Hepatocyte (in vitro differentiated cells): ENCODE measurements around the gene ZNF423. TPM values are rescaled to one million over a fixed set of nuclear protein-coding genes. Genes with fewer than 3 reads are reported as not detected.

Experiments
- DNase-seq: peaks from one replicate; pipeline ENCODE4 v3.0.0-alpha.2; 2016; ENCODE audit warnings: low spot score
- H2AFZ ChIP-seq: fragments of 200-600 bp; sonication (generic); 2 replicates; pipeline ENCODE4 v1.6.0; 2016; ENCODE audit warnings: antibody characterized with exemption, mild to moderate bottlenecking
- H3K27ac ChIP-seq: fragments of 200-600 bp; sonication (generic); 2 replicates; pipeline ENCODE4 v1.5.1; 2016; ENCODE audit warnings: mild to moderate bottlenecking
- H3K27me3 ChIP-seq: fragments of 200-600 bp; sonication (generic); 2 replicates; pipeline ENCODE4 v1.6.1; 2016
- H3K36me3 ChIP-seq: fragments of 200-600 bp; sonication (generic); replicated peaks from 2 replicates; pipeline ENCODE4 v1.5.1; 2016; ENCODE audit warnings: low read depth; ENCODE audit not compliant: insufficient read depth
- H3K4me1 ChIP-seq: fragments of 200-600 bp; sonication (generic); 2 replicates; pipeline ENCODE4 v1.5.1; 2016; ENCODE audit warnings: mild to moderate bottlenecking, moderate library complexity; ENCODE audit not compliant: insufficient read depth
- H3K4me2 ChIP-seq: fragments of 200-600 bp; sonication (generic); 2 replicates; pipeline ENCODE4 v1.6.0; 2016
- H3K4me3 ChIP-seq: fragments of 200-600 bp; sonication (generic); 2 replicates; pipeline ENCODE4 v1.5.1; 2016; ENCODE audit warnings: mild to moderate bottlenecking
- H3K79me2 ChIP-seq: fragments of 200-600 bp; sonication (generic); 2 replicates; pipeline ENCODE4 v1.6.0; 2017; ENCODE audit warnings: mild to moderate bottlenecking
- H3K9me2 ChIP-seq: fragments of 200-600 bp; sonication (generic); replicated peaks from 2 replicates; pipeline ENCODE4 v1.6.0; 2017; ENCODE audit warnings: mild to moderate bottlenecking; ENCODE audit not compliant: insufficient read depth
- H3K9me3 ChIP-seq: fragments of 200-600 bp; sonication (generic); 2 replicates; pipeline ENCODE4 v1.5.1; 2016; ENCODE audit warnings: low read depth, mild to moderate bottlenecking
- H4K20me1 ChIP-seq: fragments of 200-600 bp; sonication (generic); 2 replicates; pipeline ENCODE4 v1.6.0; 2016; ENCODE audit warnings: mild to moderate bottlenecking; ENCODE audit not compliant: insufficient read depth, poor library complexity, severe bottlenecking
- CTCF ChIP-seq: fragments of 200-600 bp; sonication (generic); IDR thresholded peaks from 2 replicates; pipeline ENCODE4 v1.5.1; 2016; ENCODE audit warnings: antibody characterized with exemption, mild to moderate bottlenecking; ENCODE audit not compliant: poor library complexity
- EZH2 ChIP-seq: fragments of 200-600 bp; sonication (generic); IDR thresholded peaks from 2 replicates; pipeline ENCODE4 v1.6.1; 2016; ENCODE audit warnings: antibody characterized with exemption, mild to moderate bottlenecking, borderline replicate concordance
- EZH2phosphoT487 ChIP-seq: fragments of 200-600 bp; sonication (generic); IDR thresholded peaks from one replicate; pipeline ENCODE4 v1.6.1; 2018; ENCODE audit warnings: antibody characterized with exemption, mild to moderate bottlenecking, low read depth, moderate library complexity; ENCODE audit not compliant: unreplicated experiment, severe bottlenecking
- WGBS: methylation state at CpG from one replicate; pipeline ENCODE4 v1.1.6; 2016; ENCODE audit warnings: low lambda C conversion rate; ENCODE audit errors: missing lambda C conversion rate; 5-methylcytosine and 5-hydroxymethylcytosine counted together
- polyA plus RNA-seq: library from polyadenylated mRNA; unstranded; fragments of >200 nt; fragmentation: Nextera tagmentation; extraction: Ambion mirVana; gene quantifications from 2 replicates; pipeline ENCODE4 v1.2.1, GENCODE V29; 2016
- total RNA-seq: library from RNA; depleted of rRNA; stranded (reverse); fragments of >200 nt; gene quantifications from 2 replicates; pipeline ENCODE4 v1.2.3, GENCODE V29; 2014

Gene ZNF423
- total and polyA plus RNA-seq, 2 experiments from 2014 or later = 9.6 to 11.8 TPM

GRCh38 chr16:49862694-49863093 is 6.8 kb upstream of the ZNF423 start:
- TF ChIP-seq CTCF = no peak
- no peak for TF ChIP-seq EZH2
- TF ChIP-seq EZH2phosphoT487 = no peak
- H3K4me3 ChIP-seq = no peak overlapping the region
- H3K79me2 ChIP-seq = no peaks in the 10 kb centered on the region
- no peaks in the 10 kb centered on the region for H3K36me3 ChIP-seq
- H4K20me1 ChIP-seq = no peaks in the 10 kb centered on the region
- H3K27me3 ChIP-seq = no peaks in the 10 kb centered on the region
- no peak overlapping the region for H2AFZ ChIP-seq
- WGBS = 72% methylated on average over 4 of the region's 4 CpGs
- H3K4me1 ChIP-seq = peaks cover 21% of the 10 kb centered on the region
- H3K9me2 ChIP-seq = no peaks in the 10 kb centered on the region
- no peaks in the 10 kb centered on the region for H3K9me3 ChIP-seq
- H3K4me2 ChIP-seq = no peak overlapping the region
- H3K27ac ChIP-seq = no peak overlapping the region
- no peak for DNase-seq

GRCh38 chr16:49861299-49861698 is 5.4 kb upstream of the ZNF423 start:
- H3K27me3 ChIP-seq = no peaks in the 10 kb centered on the region
- no peaks in the 10 kb centered on the region for H3K9me3 ChIP-seq
- H3K4me2 ChIP-seq = no peak overlapping the region
- H3K27ac ChIP-seq = no peak overlapping the region
- peaks cover 13% of the 10 kb centered on the region for H3K4me1 ChIP-seq
- no peak overlapping the region for H2AFZ ChIP-seq
- H3K4me3 ChIP-seq = no peak overlapping the region
- H3K79me2 ChIP-seq = no peaks in the 10 kb centered on the region
- DNase-seq = no peak
- H4K20me1 ChIP-seq = no peaks in the 10 kb centered on the region
- H3K36me3 ChIP-seq = no peaks in the 10 kb centered on the region
- TF ChIP-seq EZH2 (no peak), CTCF (no peak), EZH2phosphoT487 (no peak)
- no peaks in the 10 kb centered on the region for H3K9me2 ChIP-seq
- 92% methylated on average over 6 of the region's 6 CpGs for WGBS

GRCh38 chr16:49860593-49860992 is 4.7 kb upstream of the ZNF423 start:
- 82% methylated on average over 2 of the region's 2 CpGs for WGBS
- peaks cover 12% of the 10 kb centered on the region for H3K4me1 ChIP-seq
- H3K27me3 ChIP-seq = no peaks in the 10 kb centered on the region
- no peak overlapping the region for H3K4me2 ChIP-seq
- H3K4me3 ChIP-seq = no peak overlapping the region
- H3K27ac ChIP-seq = no peak overlapping the region
- H2AFZ ChIP-seq = no peak overlapping the region
- no peak for TF ChIP-seq EZH2phosphoT487
- TF ChIP-seq CTCF = no peak
- no peak for TF ChIP-seq EZH2
- H3K36me3 ChIP-seq = no peaks in the 10 kb centered on the region
- DNase-seq = no peak
- H3K79me2 ChIP-seq = no peaks in the 10 kb centered on the region
- no peaks in the 10 kb centered on the region for H3K9me3 ChIP-seq
- no peaks in the 10 kb centered on the region for H3K9me2 ChIP-seq
- no peaks in the 10 kb centered on the region for H4K20me1 ChIP-seq
